Left ventricle myocardium superior (tissue), 1 donor: Measurements from ENCODE around the gene KANSL1. TPM values are rescaled to one million over a fixed set of nuclear protein-coding genes. Genes with fewer than 3 reads are reported as not detected.

Source experiments
- ATAC-seq: fragments of 200-7000 bp; cut with Tn5 transposase; one replicate; pipeline ENCODE4 v1.9.1; 2020; ENCODE audit warnings: mild to moderate bottlenecking, moderate library complexity
- DNase-seq: peaks from one replicate; pipeline ENCODE4 v3.0.0-alpha.2; 2020
- intact Hi-C: fragments of 100-400 bp; cut with micrococcal nuclease; formaldehyde crosslinking; loops from one replicate; pipeline ENCODE4 v1.11.0; 2022
- total RNA-seq: library from RNA; stranded (reverse); fragmentation: NEBNext Ultra II Directional; extraction: Animal tissue kit (Norgen Biotek cat#: 25700); gene quantifications from one replicate; pipeline ENCODE4 v1.2.1, GENCODE V29; 2021
- donor health status: DM: no; HTN: yes; CAD: no; lungs with severe emphysema.

Gene KANSL1
- total RNA-seq, 1 donor from 2014 or later = 26.9 TPM

GRCh38 chr17:45985447-45985846 lies 207.8 kb downstream of the KANSL1 start:
- DNase-seq (no peak), ATAC-seq (no peak)
- intact Hi-C loops = no loop called here

GRCh38 chr17:45984368-45984767 lies 208.9 kb downstream of the KANSL1 start:
- ATAC-seq (no peak), DNase-seq (no peak)
- intact Hi-C loops = no loop called here

GRCh38 chr17:45983614-45984310 lies 209.5 kb downstream of the KANSL1 start:
- intact Hi-C loops = no loop called here

GRCh38 chr17:45982791-45983613 lies 210.2 kb downstream of the KANSL1 start:
- no peak for ATAC-seq
- intact Hi-C loops = no loop called here
- DNase-seq = no peak

More at GRCh38 chr17:45983614-45984310, 209.5 kb downstream of the KANSL1 start:
- ATAC-seq = no peak
- DNase-seq = no peak

- DNase-seq = no peak
- intact Hi-C loops = no loop called here
- no peak for ATAC-seq
Measured at GRCh38 chr17:45981306-45981705, 211.9 kb downstream of the KANSL1 start.

GRCh38 chr17:45980855-45981254 lies 212.4 kb downstream of the KANSL1 start:
- no peak for ATAC-seq
- intact Hi-C loops = no loop called here
- DNase-seq = no peak

Other genes starting within 250 kb of the KANSL1 start
- not detected for gene STH, start 194.2 kb downstream of the KANSL1 start, total RNA-seq
- 1.5 TPM for gene LRRC37A, start 101.7 kb upstream of the KANSL1 start, total RNA-seq
- 17.8 TPM for gene ARL17B, start 168.3 kb upstream of the KANSL1 start, total RNA-seq